Activated naive CD8-positive, alpha-beta T cell (primary cell): Measurements from ENCODE around the gene ARHGEF40.

Experiments used
- H3K27ac Mint-ChIP-seq: one replicate; pipeline ENCODE4 v1.8.0; 2021; ENCODE audit warnings: mixed read lengths
- H3K27me3 Mint-ChIP-seq: one replicate; pipeline ENCODE4 v1.8.0; 2021; ENCODE audit warnings: mixed read lengths
- H3K36me3 Mint-ChIP-seq: one replicate; pipeline ENCODE4 v1.8.0; 2021; ENCODE audit warnings: mixed read lengths
- H3K4me1 Mint-ChIP-seq: one replicate; pipeline ENCODE4 v1.8.0; 2021; ENCODE audit warnings: low read depth, mixed read lengths
- H3K4me3 Mint-ChIP-seq: one replicate; pipeline ENCODE4 v1.8.0; 2021; ENCODE audit warnings: mild to moderate bottlenecking, mixed read lengths
- H3K9me3 Mint-ChIP-seq: one replicate; pipeline ENCODE4 v1.8.0; 2021; ENCODE audit warnings: low read depth, mixed read lengths

Gene ARHGEF40

GRCh38 chr14:21133901-21134300, 63.8 kb downstream of the ARHGEF40 start:
- no peak overlapping the region for H3K27ac Mint-ChIP-seq
- no peaks in the 10 kb centered on the region for H3K9me3 Mint-ChIP-seq
- no peaks in the 10 kb centered on the region for H3K4me1 Mint-ChIP-seq
- H3K36me3 Mint-ChIP-seq, result no peaks in the 10 kb centered on the region
- H3K27me3 Mint-ChIP-seq, result no peaks in the 10 kb centered on the region
- H3K4me3 Mint-ChIP-seq, result no peak overlapping the region

- no peaks in the 10 kb centered on the region for H3K9me3 Mint-ChIP-seq
- no peaks in the 10 kb centered on the region for H3K36me3 Mint-ChIP-seq
- H3K27ac Mint-ChIP-seq, result no peak overlapping the region
- H3K4me3 Mint-ChIP-seq, result no peak overlapping the region
- no peaks in the 10 kb centered on the region for H3K27me3 Mint-ChIP-seq
- H3K4me1 Mint-ChIP-seq, result no peaks in the 10 kb centered on the region
Observed at GRCh38 chr14:21136024-21136423, 65.9 kb downstream of the ARHGEF40 start.
